ENCODE results near the gene LFNG. TPM values are rescaled to one million over a fixed set of nuclear protein-coding genes. Genes with fewer than 3 reads are reported as not detected.

The LFNG gene
- total RNA-seq, 1 experiment from 2014 or later, result 38.1 TPM

- ChIA-PET POLR2A (no interaction called here), CTCF (no interaction called here)
- H3K27me3 ChIP-seq (ENCODE audit: control insufficient read depth, insufficient read depth, low read length), result no peaks in the 10 kb centered on the region
- in situ Hi-C loops (cut with HindIII; ENCODE audit: low pct_unique_long_range_greater_than_20kb, low sequenced_read_pairs) (no loop called here), intact Hi-C loops (cut with micrococcal nuclease; ENCODE audit: unreplicated experiment) (no loop called here)
- H3K36me3 ChIP-seq (ENCODE audit: control insufficient read depth, insufficient read depth, low read length), result no peaks in the 10 kb centered on the region; the same call in 1 of the 2 replicates
- peaks cover 6% of the 10 kb centered on the region; the same call in 1 of the 2 replicates for H3K4me1 ChIP-seq (ENCODE audit: control insufficient read depth, insufficient read depth, low read length)
- no TSS peak for BruUV-seq (replicated peaks)
- H3K27ac ChIP-seq (ENCODE audit: low read length), result no peak overlapping the region
- TF ChIP-seq POLR2AphosphoS5 (IDR thresholded peaks at IDR 0.05; ENCODE audit: low read depth, low read length) (no peak), SIN3A (IDR thresholded peaks at IDR 0.05; ENCODE audit: borderline replicate concordance, insufficient read depth, low read depth, low read length) (no peak), REST (IDR thresholded peaks at IDR 0.05; ENCODE audit: insufficient read depth in 1 of 2, low read depth in 2 of 2, low read length in 1 of 2) (no peak), TCF7L2 (IDR thresholded peaks at IDR 0.05; ENCODE audit: low read depth, low read length) (no peak)
- TF ChIP-seq, protein P1, sequence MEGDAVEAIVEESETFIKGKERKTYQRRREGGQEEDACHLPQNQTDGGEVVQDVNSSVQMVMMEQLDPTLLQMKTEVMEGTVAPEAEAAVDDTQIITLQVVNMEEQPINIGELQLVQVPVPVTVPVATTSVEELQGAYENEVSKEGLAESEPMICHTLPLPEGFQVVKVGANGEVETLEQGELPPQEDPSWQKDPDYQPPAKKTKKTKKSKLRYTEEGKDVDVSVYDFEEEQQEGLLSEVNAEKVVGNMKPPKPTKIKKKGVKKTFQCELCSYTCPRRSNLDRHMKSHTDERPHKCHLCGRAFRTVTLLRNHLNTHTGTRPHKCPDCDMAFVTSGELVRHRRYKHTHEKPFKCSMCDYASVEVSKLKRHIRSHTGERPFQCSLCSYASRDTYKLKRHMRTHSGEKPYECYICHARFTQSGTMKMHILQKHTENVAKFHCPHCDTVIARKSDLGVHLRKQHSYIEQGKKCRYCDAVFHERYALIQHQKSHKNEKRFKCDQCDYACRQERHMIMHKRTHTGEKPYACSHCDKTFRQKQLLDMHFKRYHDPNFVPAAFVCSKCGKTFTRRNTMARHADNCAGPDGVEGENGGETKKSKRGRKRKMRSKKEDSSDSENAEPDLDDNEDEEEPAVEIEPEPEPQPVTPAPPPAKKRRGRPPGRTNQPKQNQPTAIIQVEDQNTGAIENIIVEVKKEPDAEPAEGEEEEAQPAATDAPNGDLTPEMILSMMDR (IDR thresholded peaks at IDR 0.05), result no peak
- H3K9me3 ChIP-seq (ENCODE audit: control insufficient read depth, insufficient read depth, low read depth, low read length), result no peaks in the 10 kb centered on the region
- H3K4me3 ChIP-seq (ENCODE audit: low read depth in 2 of 2, low read length in 2 of 2), result no peak overlapping the region
- no peak for DNase-seq (ENCODE audit: low read depth, low spot score)
- ATAC-seq, result no peak
Measured at GRCh38 chr7:2568521-2569223, 49.1 kb downstream of the LFNG start.

- Histone ChIP-seq H3K9me3 (ENCODE audit: control insufficient read depth, insufficient read depth, low read depth, low read length) (no peaks in the 10 kb centered on the region), H3K4me1 (ENCODE audit: control insufficient read depth, insufficient read depth, low read length) (peaks cover 6% of the 10 kb centered on the region; the same call in 1 of the 2 replicates), H3K4me3 (ENCODE audit: low read depth in 2 of 2, low read length in 2 of 2) (no peak overlapping the region), H3K36me3 (ENCODE audit: control insufficient read depth, insufficient read depth, low read length) (no peaks in the 10 kb centered on the region; the same call in 1 of the 2 replicates), H3K27ac (ENCODE audit: low read length) (no peak overlapping the region), H3K27me3 (ENCODE audit: control insufficient read depth, insufficient read depth, low read length) (no peaks in the 10 kb centered on the region)
- POLR2A ChIA-PET, result no interaction called here
- BruUV-seq (replicated peaks), result no TSS peak
- CTCF ChIA-PET, result no interaction called here
- TF ChIP-seq TCF7L2 (IDR thresholded peaks at IDR 0.05; ENCODE audit: low read depth, low read length), result no peak
- TF ChIP-seq POLR2AphosphoS5 (IDR thresholded peaks at IDR 0.05; ENCODE audit: low read depth, low read length), result no peak
- no peak for TF ChIP-seq SIN3A (IDR thresholded peaks at IDR 0.05; ENCODE audit: borderline replicate concordance, insufficient read depth, low read depth, low read length)
- no peak for TF ChIP-seq REST (IDR thresholded peaks at IDR 0.05; ENCODE audit: insufficient read depth in 1 of 2, low read depth in 2 of 2, low read length in 1 of 2)
- TF ChIP-seq, protein P1 (IDR thresholded peaks at IDR 0.05), result no peak
- intact Hi-C loops (cut with micrococcal nuclease; ENCODE audit: unreplicated experiment) (no loop called here), in situ Hi-C loops (cut with HindIII; ENCODE audit: low pct_unique_long_range_greater_than_20kb, low sequenced_read_pairs) (no loop called here)
- ATAC-seq (no peak), DNase-seq (ENCODE audit: low read depth, low spot score) (no peak)
Measured at GRCh38 chr7:2569421-2569820, 49.8 kb downstream of the LFNG start.
